Neural cell (in vitro differentiated cells): Measurements from ENCODE around the gene CDK15.

ENCODE experiments used
- EZH2 ChIP-seq: fragments of 200-600, 300-800 bp; shearing (Covaris generic), sonication (generic); IDR thresholded peaks from 2 replicates; pipeline ENCODE4 v1.6.1; 2014; ENCODE audit warnings: antibody characterized with exemption, low read length, borderline replicate concordance, mild to moderate bottlenecking; ENCODE audit not compliant: insufficient read depth, poor library complexity, severe bottlenecking
- MXI1 ChIP-seq: fragments of 450-650 bp; conservative IDR thresholded peaks from 2 replicates; pipeline ENCODE4 v1.6.1; 2014; ENCODE audit warnings: antibody characterized with exemption, mild to moderate bottlenecking; ENCODE audit not compliant: poor library complexity, severe bottlenecking
- POLR2AphosphoS5 ChIP-seq: IDR thresholded peaks from 2 replicates; pipeline ENCODE4 v1.6.1; 2012
- RAD21 ChIP-seq: fragments of 450-650 bp; conservative IDR thresholded peaks from 2 replicates; pipeline ENCODE4 v1.6.1; 2014; ENCODE audit warnings: antibody characterized with exemption, mild to moderate bottlenecking, moderate library complexity
- TAF1 ChIP-seq: IDR thresholded peaks from 2 replicates; pipeline ENCODE4 v1.6.1; 2012; ENCODE audit warnings: low read depth
- TF ChIP-seq, protein P1 (sequence below): IDR thresholded peaks from 2 replicates; pipeline ENCODE4 v1.6.1; 2012; ENCODE audit warnings: borderline replicate concordance
- TF ChIP-seq, protein P2 (sequence below): fragments of 450-650 bp; IDR thresholded peaks from 2 replicates; pipeline ENCODE4 v1.5.1; 2014; ENCODE audit warnings: antibody characterized with exemption, mild to moderate bottlenecking, moderate library complexity; ENCODE audit not compliant: poor library complexity, severe bottlenecking

DNA sequence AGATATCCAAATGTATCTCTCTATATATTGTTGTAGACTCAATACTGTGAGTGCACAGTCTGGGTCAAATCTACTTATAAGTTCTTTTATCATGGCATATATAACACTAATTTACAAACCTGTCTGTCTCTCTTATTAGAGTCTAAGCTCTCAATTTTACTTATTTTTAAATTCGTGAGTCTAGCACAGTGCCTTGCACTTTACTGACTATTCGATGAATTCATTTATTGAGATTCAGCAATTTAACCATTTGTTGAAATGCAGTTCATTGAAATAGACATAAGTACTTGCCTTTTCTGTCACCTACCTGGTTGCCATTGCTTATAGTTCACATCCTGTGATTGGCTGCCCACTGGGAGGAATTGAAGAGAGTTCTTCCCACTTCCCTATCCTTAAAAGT, 15.3 kb upstream of the CDK15 start:
- TF ChIP-seq, protein P1, sequence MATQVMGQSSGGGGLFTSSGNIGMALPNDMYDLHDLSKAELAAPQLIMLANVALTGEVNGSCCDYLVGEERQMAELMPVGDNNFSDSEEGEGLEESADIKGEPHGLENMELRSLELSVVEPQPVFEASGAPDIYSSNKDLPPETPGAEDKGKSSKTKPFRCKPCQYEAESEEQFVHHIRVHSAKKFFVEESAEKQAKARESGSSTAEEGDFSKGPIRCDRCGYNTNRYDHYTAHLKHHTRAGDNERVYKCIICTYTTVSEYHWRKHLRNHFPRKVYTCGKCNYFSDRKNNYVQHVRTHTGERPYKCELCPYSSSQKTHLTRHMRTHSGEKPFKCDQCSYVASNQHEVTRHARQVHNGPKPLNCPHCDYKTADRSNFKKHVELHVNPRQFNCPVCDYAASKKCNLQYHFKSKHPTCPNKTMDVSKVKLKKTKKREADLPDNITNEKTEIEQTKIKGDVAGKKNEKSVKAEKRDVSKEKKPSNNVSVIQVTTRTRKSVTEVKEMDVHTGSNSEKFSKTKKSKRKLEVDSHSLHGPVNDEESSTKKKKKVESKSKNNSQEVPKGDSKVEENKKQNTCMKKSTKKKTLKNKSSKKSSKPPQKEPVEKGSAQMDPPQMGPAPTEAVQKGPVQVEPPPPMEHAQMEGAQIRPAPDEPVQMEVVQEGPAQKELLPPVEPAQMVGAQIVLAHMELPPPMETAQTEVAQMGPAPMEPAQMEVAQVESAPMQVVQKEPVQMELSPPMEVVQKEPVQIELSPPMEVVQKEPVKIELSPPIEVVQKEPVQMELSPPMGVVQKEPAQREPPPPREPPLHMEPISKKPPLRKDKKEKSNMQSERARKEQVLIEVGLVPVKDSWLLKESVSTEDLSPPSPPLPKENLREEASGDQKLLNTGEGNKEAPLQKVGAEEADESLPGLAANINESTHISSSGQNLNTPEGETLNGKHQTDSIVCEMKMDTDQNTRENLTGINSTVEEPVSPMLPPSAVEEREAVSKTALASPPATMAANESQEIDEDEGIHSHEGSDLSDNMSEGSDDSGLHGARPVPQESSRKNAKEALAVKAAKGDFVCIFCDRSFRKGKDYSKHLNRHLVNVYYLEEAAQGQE = no peak
- TF ChIP-seq, protein P2, sequence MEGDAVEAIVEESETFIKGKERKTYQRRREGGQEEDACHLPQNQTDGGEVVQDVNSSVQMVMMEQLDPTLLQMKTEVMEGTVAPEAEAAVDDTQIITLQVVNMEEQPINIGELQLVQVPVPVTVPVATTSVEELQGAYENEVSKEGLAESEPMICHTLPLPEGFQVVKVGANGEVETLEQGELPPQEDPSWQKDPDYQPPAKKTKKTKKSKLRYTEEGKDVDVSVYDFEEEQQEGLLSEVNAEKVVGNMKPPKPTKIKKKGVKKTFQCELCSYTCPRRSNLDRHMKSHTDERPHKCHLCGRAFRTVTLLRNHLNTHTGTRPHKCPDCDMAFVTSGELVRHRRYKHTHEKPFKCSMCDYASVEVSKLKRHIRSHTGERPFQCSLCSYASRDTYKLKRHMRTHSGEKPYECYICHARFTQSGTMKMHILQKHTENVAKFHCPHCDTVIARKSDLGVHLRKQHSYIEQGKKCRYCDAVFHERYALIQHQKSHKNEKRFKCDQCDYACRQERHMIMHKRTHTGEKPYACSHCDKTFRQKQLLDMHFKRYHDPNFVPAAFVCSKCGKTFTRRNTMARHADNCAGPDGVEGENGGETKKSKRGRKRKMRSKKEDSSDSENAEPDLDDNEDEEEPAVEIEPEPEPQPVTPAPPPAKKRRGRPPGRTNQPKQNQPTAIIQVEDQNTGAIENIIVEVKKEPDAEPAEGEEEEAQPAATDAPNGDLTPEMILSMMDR = no peak
- TF ChIP-seq POLR2AphosphoS5 = no peak
- no peak for TF ChIP-seq TAF1
- no peak for TF ChIP-seq EZH2
- TF ChIP-seq RAD21 = no peak
- peak; percentile 16 for TF ChIP-seq MXI1
